Peyer's patch (tissue), 4 donors: ENCODE results near the gene BACH2. TPM values are rescaled to one million over a fixed set of nuclear protein-coding genes. Genes with fewer than 3 reads are reported as not detected.

Experiments
- DNase-seq, 3 donors: peaks; one replicate each; pipeline ENCODE4 v3.0.0-alpha.2; 2017 to 2019
- H3K27ac ChIP-seq, 4 donors: fragments of 200-600 bp; sonication (generic); one replicate each; pipeline ENCODE4 v1.5.1; 2016 to 2019
- H3K27me3 ChIP-seq, 2 donors: fragments of 200-600 bp; sonication (generic); one replicate each; pipeline ENCODE4 v1.5.1; 2019
- H3K36me3 ChIP-seq, 3 donors: fragments of 200-600 bp; sonication (generic); one replicate each; pipeline ENCODE4 v1.5.1; 2016 to 2019
- H3K4me1 ChIP-seq, 4 donors: fragments of 200-600 bp; sonication (generic); one replicate each; pipeline ENCODE4 v1.5.1; 2016 to 2019
- H3K4me3 ChIP-seq, 4 donors: fragments of 200-600 bp; sonication (generic); 1 replicate in 3 of 4; 2 replicates in 1 of 4; pipeline ENCODE4 v1.5.1; 2016 to 2019; ENCODE audit warnings: mild to moderate bottlenecking in 1 of 4
- H3K9me3 ChIP-seq, 4 donors: fragments of 200-600 bp; sonication (generic); one replicate each; pipeline ENCODE4 v1.5.1; 2016 to 2019; ENCODE audit warnings: mild to moderate bottlenecking in 1 of 4
- POLR2A ChIP-seq, 2 donors: fragments of 450-650 bp; IDR thresholded peaks; one replicate each; pipeline ENCODE4 v1.5.1; 2017; ENCODE audit warnings: antibody characterized with exemption in 2 of 2, mild to moderate bottlenecking in 2 of 2, moderate library complexity in 2 of 2
- total RNA-seq, 4 donors: library from RNA; depleted of rRNA; stranded (reverse); fragments of >200 nt; gene quantifications; one replicate each; pipeline ENCODE4 v1.1.0, GENCODE V29; 2016
- TF ChIP-seq, protein P1 (sequence below), 6 experiments: fragments of 450-650 bp in 4 of 6; fragments of 200-600 bp in 2 of 6; sonication (generic) in 1 of 6; IDR thresholded peaks; one replicate each; pipeline ENCODE4 v1.5.1; 2017 to 2019; ENCODE audit warnings: antibody characterized with exemption in 6 of 6, mild to moderate bottlenecking in 3 of 6, moderate library complexity in 1 of 6

BACH2 gene
- total RNA-seq, 4 donors from 2014 or later = 0.18 to 26.4 (median 8.2) TPM

DNA sequence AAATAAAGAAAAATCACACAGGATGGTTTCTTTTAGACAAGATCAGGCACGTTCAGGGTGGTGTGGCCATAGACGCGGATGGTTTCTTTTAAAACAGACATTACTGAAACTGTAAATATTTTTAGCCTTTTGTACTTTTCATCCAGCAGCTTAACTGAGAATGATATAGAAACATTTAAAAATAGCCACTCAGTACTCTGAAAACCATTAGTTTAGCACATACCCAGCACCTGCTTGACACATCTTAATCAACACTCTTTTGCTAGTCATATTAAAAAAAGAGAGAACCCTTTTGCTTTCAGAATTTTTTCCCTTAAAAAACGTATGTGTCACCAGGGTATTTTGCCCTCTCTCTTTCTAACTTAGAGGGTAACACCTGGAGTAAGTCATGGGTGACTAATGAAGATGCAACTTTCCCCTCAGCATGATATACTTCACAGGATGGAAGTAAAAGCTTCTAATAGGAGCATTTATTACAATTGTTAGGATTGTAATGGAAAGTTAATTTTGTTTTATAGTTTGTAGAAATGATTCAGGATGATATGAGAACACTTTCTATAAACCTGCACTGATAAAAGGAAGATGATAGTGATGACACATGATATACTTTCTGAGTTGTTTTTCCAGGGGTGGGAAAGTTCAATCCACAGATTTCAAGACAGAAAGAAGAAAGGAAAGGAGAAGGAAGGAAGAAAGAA, 45.2 kb downstream of the BACH2 start:
- no peak for TF ChIP-seq POLR2A (IDR thresholded peaks at IDR 0.05)
- TF ChIP-seq, protein P1, sequence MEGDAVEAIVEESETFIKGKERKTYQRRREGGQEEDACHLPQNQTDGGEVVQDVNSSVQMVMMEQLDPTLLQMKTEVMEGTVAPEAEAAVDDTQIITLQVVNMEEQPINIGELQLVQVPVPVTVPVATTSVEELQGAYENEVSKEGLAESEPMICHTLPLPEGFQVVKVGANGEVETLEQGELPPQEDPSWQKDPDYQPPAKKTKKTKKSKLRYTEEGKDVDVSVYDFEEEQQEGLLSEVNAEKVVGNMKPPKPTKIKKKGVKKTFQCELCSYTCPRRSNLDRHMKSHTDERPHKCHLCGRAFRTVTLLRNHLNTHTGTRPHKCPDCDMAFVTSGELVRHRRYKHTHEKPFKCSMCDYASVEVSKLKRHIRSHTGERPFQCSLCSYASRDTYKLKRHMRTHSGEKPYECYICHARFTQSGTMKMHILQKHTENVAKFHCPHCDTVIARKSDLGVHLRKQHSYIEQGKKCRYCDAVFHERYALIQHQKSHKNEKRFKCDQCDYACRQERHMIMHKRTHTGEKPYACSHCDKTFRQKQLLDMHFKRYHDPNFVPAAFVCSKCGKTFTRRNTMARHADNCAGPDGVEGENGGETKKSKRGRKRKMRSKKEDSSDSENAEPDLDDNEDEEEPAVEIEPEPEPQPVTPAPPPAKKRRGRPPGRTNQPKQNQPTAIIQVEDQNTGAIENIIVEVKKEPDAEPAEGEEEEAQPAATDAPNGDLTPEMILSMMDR (IDR thresholded peaks at IDR 0.05) = no peak
- Histone ChIP-seq H3K4me1 (no peaks in the 10 kb centered on the region), H3K27ac (no peak overlapping the region), H3K27me3 (no peaks in the 10 kb centered on the region), H3K9me3 (no peaks in the 10 kb centered on the region), H3K4me3 (no peak overlapping the region), H3K36me3 (peaks cover 0 to 4% (median 0%) of the 10 kb centered on the region in 3 donors)
- DNase-seq = no peak

GRCh38 chr6:90250405-90250804, 46.2 kb downstream of the BACH2 start:
- Histone ChIP-seq H3K27me3 (no peaks in the 10 kb centered on the region), H3K4me1 (no peaks in the 10 kb centered on the region), H3K9me3 (no peaks in the 10 kb centered on the region), H3K4me3 (no peak overlapping the region), H3K27ac (no peak overlapping the region), H3K36me3 (peaks cover 0 to 4% (median 0%) of the 10 kb centered on the region in 3 donors)
- TF ChIP-seq, protein P1 (IDR thresholded peaks at IDR 0.05) = no peak
- no peak for TF ChIP-seq POLR2A (IDR thresholded peaks at IDR 0.05)
- DNase-seq = no peak

DNA sequence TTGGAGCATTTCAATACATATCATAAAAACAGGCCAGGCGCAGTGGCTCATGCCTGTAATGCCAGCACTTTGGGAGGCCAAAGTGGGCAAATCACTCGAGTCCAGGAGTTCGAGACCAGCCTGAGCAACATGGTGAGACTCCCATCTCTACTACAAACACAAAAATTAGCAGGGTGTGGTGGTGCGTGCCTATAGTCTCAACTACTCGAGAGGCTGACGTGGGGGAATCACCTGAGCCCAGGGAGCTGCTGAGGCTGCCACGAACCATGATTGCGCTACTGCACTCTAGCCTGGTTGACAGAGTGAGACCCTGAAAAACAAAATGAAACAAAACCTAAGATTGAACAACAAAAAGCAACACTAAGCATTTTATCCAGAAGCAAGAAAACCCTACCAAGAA, 47.2 kb downstream of the BACH2 start:
- no peaks in the 10 kb centered on the region for H3K27me3 ChIP-seq
- no peak overlapping the region for H3K4me3 ChIP-seq
- TF ChIP-seq, protein P1 (IDR thresholded peaks at IDR 0.05) = no peak
- TF ChIP-seq POLR2A (IDR thresholded peaks at IDR 0.05) = no peak
- no peak overlapping the region for H3K27ac ChIP-seq
- peaks cover 0 to 4% (median 0%) of the 10 kb centered on the region in 3 donors for H3K36me3 ChIP-seq
- no peaks in the 10 kb centered on the region for H3K9me3 ChIP-seq
- DNase-seq = no peak
- no peaks in the 10 kb centered on the region for H3K4me1 ChIP-seq

DNA sequence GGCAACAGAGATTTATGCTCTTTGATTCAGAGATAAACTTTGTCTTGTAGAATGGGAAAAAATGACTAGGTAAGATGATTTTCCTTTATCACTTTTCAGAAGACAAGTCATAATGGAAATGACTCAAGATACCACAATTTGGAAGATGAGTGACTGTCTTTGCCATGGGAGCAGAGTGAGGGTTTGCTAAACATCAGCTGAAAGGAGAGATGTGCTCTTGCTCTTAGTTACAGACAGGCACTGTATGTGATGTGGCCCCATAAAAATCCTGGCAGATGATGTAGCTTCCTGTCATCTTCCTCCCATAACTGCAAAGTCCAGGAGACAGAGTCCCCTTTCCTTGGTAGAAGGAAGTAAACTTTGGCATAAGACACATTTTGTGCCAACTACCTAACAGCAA, 47.6 kb downstream of the BACH2 start:
- TF ChIP-seq POLR2A (IDR thresholded peaks at IDR 0.05) = no peak
- TF ChIP-seq, protein P1 (IDR thresholded peaks at IDR 0.05) = no peak
- no peak overlapping the region for H3K27ac ChIP-seq
- no peaks in the 10 kb centered on the region for H3K9me3 ChIP-seq
- H3K4me1 ChIP-seq = no peaks in the 10 kb centered on the region
- H3K27me3 ChIP-seq = no peaks in the 10 kb centered on the region
- H3K4me3 ChIP-seq = no peak overlapping the region
- peaks cover 0 to 4% (median 0%) of the 10 kb centered on the region in 3 donors for H3K36me3 ChIP-seq
- no peak for DNase-seq

DNA sequence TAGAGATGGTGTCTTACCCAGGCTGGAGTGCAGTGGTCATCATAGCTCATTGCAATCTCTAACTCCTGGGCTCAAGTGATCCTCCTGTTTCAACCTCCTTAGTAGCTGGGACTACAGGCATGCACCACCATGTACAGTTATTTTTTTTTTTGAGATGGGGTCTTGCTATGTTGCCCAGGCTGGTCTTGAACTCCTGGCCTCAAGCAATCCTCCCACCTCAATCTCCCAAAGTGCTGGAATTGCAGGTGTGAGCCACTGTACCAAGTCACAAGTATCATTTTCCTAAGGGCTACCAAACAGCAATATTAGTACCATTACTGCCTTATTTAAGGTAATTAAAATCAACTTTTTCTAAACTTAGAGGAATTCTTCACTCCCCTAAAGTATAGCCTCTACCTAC, 49.4 kb downstream of the BACH2 start:
- H3K9me3 ChIP-seq = no peaks in the 10 kb centered on the region
- H3K4me1 ChIP-seq = no peaks in the 10 kb centered on the region
- no peak for DNase-seq
- H3K27me3 ChIP-seq = no peaks in the 10 kb centered on the region
- peaks cover 0 to 4% (median 0%) of the 10 kb centered on the region in 3 donors for H3K36me3 ChIP-seq
- no peak overlapping the region for H3K4me3 ChIP-seq
- TF ChIP-seq, protein P1 (IDR thresholded peaks at IDR 0.05) = no peak
- TF ChIP-seq POLR2A (IDR thresholded peaks at IDR 0.05) = no peak
- H3K27ac ChIP-seq = no peak overlapping the region
